HG03575 (cell line): ENCODE measurements around the gene GNL2.
"Not testable (repeated sequence)": the region's sequence is repeated elsewhere in the genome, so short reads cannot be mapped to it uniquely, and the experiment has no call there.

ENCODE experiments used
- ATAC-seq: cut with Tn5 transposase; IDR thresholded peaks from one replicate; pipeline ENCODE4 v1.9.1; 2021; ENCODE audit not compliant: unreplicated experiment, insufficient number of reproducible peaks, low FRiP score; ENCODE audit errors: extremely low read depth

Gene GNL2

DNA sequence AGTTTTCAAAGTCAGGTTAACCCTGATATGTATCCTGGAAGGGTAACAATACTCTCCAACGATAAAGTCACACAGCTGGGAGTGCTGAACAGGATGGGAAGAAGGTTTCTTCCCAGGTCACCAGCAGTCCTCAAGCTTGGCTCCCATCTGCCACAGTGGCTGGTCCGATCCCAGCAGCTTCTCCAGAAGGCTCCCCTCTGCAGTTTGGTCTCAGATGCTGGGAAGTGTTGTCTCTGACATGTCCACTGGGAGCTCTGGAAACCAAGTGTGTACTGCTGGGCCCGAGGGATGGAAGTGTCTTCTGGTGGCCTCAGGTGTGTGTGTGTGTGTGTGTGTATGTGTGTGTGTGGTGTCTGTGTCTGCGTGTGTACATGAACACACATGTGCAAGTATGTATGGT lies 16.4 kb upstream of the GNL2 start:
- no peak for ATAC-seq

DNA sequence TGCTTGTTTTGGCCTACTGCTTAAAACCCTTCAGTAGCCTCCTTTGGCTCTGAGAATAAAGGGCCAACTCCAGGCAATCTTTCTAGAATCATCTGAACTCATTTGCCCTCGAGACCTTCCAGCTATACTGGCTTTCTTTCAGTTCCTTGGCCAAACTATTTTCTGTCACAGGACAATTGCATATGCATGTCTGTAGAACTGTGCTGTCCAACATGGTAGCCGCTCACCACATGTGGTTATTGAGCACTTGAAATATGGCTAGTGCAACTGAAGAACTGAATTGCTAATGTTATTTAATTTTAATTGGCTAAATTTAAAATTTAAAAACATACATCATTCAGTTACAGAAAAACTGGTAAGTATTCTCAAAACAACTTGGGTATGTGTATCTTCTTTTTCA lies 14.3 kb upstream of the GNL2 start:
- no peak for ATAC-seq

DNA sequence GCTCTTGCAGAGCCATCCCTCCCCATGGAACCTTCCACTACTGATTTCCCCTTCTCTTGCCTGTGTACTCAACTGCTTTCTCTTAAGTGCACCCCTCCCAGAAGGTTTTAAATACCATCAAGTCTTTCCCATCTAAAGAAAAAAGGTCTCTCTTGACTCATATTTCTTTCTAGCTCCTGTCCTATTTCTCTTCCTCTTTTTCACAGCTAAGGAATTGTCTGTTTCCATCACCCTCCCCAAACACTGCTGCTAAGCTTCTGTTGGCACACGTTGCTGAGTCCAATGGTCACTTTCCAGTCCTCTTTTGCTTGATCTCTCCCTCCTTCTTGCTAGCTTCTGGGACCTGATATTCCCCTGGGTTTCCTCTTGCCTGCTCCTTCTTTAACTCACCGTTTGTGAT lies 13.3 kb upstream of the GNL2 start:
- ATAC-seq = no peak

DNA sequence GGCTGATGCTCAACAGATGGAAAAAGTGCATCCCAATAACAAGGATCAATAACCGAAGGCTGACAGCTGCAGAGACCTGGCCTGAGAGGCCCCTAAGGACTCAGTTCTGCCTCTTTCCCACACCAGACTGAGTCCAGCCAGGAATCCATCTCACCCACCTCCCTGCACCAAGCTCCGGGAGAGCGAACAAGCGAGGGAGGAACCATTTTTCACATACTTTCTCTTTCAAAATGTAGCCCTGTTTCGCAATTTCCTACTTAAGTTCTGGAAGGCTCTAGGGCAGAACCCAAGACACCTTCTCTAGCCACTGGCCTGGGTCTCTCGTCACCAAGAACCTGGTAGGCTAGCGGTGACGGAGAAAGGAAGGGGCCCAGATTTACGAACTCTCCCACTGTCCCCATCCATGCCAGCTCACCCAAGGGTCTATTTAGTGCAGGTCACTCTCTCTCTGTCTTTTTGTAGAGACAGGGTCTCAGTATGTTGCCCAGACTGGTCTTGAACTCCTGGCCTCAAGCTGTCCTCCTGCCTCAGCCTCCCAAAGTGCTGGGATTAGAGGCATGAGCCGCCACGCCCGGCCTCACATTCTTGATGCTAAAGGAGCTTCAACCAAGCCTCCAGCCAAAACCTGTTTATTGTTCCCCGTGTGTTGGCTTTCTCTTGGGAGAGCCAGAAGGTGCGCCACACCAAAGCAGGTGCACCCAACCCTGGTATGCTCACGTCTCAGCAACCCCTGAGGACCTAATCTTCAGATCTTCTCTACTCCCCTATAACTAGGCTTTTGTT lies 10.9 kb upstream of the GNL2 start:
- ATAC-seq = no peak

DNA sequence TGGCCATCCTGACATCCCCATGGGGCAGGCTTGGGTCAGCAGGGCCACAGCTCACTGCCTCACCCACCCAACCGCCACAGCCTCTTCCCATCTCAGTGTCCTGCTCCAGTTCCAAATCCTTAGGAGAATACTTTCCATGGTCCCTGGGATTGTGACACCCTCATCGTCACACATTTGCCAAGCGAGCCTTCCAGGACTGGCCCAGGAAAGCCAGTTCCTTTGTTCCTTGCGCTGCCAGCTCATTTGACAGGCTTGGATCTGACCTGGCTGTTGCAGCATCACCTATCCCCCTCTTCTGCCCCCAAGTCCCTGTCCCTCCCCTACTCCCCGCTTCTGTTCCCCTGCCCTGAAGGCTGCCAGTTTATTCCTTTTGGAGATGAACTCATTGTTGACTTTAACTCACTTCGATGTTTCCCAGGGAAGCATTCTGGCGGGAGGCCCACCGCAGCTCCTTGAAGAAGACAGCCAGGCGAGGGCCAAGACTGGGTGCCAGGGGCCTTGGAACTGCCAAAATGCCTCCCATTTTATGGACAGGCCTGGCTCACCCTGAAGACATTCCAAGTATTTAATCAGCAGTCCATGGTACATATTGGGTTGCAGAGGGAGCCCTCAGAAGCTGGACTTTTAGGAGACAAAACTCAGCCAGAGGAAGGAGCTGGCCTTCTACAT lies 10.2 kb upstream of the GNL2 start:
- no peak for ATAC-seq

DNA sequence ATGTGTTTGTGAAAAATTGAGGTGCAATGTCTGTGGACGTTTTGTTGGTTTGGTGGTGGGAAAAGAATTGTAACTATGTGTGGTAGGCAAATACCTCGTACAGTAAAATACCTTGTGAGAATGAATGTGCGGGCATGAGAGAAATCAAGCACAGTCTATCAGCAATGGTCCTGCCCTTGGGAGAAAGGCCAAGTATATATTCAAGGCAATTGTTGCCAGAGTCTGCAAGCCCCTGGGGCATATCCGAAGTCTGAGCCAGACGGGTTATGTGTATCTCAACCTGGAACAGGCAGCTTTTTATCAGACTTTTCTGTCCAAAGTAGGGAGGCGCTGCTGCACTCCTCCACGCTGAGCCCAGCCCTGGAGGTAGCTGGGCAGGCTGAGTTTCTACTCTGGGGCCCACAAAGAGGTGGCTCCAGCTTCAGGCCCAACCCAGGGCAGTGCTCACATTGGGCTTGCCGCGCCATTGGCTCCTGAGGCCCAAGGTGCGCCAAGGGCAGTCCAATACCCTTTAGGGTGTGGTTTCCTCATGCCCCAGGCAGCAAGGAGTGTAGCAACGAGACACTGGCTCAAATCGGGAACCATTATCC lies 9.4 kb upstream of the GNL2 start:
- no peak for ATAC-seq

DNA sequence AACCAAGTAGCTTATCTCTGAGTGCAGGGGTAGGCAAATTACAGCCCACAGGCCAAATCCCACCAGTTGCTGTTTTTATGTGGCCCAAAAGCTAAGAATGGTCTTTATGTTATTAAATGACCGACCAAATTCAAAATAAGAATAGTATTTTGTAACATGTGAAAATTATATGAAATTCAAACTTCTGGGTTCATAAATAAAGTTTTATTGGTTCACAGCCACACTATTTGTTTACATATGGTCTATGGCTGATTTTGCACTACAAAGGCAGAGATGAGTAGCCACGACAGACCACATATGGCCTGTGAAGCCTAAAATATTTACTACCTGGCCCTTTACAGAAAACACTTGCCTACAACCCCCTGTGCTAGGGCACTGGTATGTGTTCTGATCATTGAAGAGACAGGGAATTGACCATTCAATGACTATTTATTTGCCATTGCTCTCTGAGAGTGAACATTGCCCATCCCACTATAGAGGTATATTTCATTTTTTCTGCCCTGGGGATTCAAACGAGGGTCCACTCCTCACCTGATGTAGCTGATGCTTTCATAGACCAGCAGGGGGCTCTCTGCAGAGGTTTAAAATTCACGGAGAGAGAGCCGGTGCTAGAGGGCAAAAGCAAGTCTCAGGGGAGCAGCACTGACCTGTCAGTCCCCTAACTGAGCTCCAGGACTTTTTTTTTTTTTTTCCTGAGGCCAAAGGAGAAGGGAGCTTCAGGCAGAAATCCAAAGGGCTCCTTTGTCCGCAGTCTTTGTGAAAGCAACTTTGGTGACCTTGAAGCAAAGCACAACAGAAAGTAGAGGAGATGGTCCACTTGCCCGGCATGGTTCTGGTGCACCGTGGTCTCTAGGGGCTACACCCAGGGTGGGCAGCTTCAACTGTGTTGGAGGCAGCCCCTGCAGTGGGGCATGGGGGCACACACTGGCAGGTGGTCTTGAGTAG lies 7.3 kb upstream of the GNL2 start:
- no peak for ATAC-seq

DNA sequence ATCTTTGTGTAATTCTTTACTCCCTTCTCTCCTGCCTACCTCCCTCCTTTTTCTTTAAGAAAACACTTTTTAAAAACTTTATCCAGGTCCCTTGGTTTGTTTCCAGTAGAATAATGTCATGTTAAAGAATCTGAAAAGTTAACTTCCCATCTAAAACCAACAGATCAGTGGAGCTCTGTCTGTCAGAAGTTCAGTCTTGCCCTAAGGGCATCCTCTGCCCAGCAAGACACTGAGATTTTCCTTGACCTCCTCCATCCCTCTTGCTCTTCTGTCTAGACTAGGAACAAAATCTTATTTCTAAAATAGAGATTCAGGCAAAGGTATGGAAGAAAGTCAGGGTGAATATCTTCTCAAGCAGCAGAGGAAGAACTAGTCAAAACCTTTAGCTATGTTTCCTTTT lies 5.7 kb upstream of the GNL2 start:
- no peak for ATAC-seq

DNA sequence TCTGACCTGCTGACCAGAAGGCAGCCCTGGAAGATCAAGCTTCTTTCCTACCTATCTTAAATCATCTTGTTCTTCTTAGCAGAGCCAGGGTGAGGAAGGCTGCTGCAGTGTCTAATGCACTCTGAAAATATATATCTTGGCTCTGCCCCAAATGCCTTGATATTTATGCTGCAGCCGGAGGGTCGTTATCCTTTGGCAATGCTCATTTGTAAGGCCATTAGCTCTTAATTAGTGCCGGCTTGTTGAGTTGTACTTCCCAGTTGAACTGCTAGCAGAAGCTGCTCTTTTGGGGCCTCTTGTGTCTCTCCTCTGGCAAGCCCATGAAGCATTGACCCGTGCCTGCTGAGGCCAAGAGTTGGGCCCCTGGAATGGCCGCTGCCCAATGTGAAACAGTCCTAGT lies 4.2 kb upstream of the GNL2 start:
- ATAC-seq = no peak

DNA sequence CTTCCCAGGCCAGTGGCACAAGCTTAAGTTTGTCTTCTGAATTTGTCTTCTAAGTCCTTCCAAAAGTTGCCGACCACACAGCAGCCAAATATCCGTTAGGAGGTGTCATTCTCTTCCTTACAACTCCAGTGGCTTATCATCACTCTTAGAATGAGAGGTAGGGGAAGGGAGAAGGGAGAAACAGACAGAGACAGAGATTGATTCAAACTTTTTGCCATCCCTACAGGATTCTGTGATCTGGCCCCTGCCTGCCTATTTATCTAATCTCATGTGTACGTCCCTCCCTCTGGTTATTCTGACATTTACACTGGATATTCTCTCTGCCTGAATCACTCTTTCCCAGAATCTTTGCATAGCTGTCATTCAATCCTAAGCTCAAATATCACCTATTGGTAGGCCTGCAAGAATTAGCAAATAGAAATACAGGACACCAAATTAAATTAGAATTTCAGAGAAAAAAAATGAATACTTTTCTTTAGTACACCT lies 488 bp upstream of the GNL2 start:
- no peak for ATAC-seq

DNA sequence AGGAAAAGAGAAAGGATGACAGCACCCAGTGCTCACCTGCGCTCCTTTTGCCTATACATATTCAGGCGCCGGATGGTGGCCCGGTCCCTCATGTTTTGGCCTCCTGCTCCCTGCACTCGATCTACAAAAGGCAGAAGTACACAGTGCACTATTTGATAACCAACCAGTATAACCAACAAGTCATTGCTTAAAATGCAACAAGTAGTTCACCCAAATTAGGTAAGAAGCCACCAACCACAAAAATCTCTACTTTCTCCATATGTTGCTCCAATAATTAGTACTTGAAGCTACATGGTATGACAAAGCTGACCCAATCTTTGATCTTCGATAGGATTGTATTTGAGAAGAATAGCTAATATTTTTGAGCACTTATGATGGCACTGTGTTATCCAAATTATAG lies 2.0 kb downstream of the GNL2 start:
- ATAC-seq = no peak

DNA sequence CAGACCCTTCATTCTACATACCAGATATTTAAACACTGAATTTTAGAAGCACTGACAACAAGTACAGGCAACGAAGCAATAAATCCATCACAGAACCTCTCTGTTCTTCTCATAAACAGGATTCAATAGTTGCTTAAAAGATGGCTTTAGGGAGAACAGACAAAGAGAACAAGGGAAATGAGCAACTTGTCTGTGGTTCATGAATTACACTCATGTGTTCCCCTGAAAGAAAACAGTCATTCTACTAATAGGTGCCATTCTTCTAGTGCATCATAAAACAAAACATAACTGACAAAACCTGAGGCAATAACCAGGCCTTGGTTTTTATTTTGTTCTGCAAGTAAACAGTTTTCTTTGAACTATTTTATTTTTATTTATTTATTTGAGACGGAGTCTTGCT lies 6.8 kb downstream of the GNL2 start:
- no peak for ATAC-seq

DNA sequence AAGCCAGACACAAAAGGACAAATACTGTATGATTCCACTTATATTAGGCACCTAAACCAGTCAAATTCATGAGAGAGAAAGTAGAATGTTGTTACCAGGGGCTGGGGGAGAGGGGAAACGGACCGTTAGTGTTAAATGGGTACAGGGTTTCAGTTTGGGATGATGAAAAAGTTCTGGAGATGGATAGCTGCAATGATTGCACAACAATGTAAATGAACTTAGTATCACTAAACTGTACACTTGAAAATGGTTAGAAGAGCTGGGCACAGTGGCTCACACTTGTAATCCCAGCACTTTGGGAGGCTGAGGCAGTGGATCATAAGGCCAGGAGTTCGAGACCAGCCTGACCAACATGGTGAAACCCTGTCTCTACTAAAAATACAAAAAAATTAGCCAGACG lies 11.2 kb downstream of the GNL2 start:
- not testable (repeated sequence) for ATAC-seq

DNA sequence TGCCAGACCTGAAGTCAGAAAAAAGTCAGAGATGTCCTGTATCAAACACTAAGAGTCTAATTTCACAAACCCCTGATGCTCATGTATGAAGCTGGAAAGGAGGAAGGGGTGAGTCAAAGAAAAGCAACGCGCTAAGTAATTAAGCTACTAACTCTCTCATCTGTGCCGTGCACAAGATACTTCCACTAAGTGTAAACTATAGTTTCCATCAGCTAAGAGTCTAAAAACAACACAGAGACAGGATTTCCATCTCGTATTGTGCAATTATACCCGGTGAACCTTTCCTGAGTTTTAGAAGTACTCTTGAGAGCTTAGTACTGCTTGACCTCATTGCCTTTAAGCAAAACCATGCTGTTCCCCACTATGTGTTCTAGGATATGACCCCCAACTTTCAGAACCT lies 20.0 kb downstream of the GNL2 start:
- ATAC-seq = no peak

DNA sequence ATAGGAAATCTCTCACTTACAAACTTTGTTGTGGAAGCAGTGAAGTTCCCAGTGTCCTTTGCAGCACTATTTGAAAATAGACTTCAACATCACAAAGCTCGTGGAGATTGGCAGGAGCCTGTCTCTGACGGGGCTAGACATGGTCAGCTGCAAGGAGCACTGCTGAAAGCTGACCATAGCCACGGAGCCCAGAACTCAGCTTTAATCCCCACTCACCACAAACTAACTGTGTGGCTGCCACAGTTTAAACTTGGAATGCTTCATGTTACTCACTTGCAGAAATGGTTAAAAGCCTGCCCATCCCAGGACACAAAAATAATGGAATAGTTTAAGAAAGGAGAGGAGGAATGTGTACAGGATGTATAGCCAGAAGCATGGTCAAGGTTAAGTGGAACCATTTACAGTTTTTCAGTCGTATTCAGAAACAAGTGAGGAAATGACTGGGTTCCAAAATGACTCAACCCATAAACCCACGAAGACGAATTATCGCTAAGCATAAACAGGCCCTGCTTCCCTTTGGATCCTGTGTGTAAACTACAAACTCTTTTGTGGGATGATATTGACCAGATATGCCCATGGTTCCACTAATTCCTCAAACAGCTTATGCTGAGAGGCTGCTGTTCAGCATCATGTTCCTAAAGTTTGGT lies 20.8 kb downstream of the GNL2 start:
- no peak for ATAC-seq

DNA sequence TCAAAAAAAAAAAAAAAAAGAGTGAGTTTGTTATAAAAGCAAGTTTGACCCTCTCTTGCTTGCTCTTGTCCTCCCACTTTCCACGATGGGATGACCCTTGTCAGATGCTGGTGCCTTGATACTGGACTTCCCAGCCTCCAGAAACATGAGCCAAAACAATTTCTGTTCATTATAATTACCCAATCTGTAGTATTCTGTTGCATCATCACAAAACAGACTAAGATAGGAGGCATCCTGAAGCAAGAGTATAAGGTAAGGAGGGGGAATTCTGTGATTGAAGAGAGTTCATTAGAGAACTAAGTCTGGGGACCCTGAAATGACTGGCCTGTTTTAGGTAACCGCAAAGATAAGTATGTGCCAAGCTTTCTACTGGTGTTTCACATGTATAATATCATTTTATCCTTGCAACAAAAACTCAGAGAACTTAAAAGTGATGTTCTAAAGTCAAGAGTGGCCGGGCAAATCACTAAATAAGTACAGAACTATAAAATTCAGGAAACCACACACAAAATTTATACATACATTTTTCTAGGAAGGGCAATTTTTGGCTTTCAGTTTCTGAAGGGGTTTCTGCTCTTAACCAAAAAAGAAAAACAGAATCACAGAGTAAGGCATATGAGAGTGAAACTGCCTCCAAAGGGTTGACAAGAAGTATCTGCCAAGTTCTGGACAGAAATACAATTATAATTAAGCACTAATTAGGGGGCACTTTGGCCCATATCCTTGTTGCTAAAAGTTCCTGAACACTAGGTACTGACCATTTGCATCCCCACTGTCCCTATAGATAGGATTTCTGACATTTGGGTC lies 25.0 kb downstream of the GNL2 start:
- no peak for ATAC-seq

DNA sequence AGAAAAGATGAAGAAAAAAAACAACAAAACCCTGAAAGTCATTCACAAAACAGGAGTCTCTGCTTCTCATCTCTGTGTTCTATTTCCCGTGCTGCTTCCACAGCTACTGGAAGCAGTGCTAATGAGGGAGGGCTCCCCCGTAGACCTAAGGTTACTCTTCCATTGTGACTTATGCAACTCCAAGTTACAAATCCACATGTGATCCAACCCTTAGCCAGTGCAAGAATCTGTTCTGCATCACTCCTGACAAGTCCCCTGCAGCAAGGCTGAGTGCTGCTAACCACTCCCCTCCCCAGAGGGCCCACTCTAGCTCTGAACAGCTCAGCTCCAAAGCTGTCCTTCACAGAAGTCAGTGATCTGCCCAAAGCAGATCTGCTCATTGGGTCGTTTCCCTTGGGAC lies 28.7 kb downstream of the GNL2 start:
- no peak for ATAC-seq

DNA sequence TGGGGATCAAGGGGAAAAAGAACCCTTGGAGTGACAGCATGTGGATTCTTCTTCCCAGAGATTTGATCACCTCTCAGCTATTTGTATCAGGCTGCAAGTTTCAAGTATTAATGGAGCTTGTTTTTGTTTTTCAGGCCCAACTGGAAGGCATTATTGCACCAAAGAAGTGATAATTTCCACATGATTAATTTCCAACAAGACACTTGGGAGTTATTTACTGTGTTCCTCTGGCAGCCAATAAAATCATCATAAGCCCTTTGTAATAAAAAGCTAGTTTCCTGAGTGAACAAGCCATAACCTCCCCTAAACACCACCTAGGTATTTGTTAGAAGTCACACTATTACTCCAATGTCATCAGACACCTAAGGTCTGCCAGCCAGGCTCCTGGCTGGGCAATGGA lies 30.8 kb downstream of the GNL2 start:
- ATAC-seq = no peak
